IPS-11a (cell line): Measurements from ENCODE around the gene CADM2.

ENCODE experiments used
- H3K4me3 ChIP-seq: one replicate; pipeline ENCODE4 v1.5.1; 2013; ENCODE audit warnings: low read depth, low read length, control low read depth

Gene CADM2

DNA sequence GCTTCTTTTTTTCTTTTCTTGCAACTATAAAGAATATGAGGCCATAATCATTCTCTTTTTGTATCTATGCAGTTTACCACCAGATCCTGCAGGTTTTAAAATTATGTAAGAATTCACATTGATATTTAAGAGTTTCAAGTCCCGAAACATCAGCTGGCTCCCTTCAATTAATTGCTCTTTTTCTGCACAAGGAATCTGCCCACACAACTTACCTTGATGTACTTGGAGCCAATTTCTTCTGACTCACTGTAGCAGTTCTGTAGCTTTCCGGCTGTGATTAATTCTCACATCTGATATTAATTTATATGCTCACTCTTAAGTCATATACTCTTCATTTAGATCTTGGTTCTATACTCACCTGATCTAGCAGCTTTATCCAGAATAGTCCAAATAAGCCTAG is 781.8 kb downstream of the CADM2 start:
- no peak overlapping the region for H3K4me3 ChIP-seq

DNA sequence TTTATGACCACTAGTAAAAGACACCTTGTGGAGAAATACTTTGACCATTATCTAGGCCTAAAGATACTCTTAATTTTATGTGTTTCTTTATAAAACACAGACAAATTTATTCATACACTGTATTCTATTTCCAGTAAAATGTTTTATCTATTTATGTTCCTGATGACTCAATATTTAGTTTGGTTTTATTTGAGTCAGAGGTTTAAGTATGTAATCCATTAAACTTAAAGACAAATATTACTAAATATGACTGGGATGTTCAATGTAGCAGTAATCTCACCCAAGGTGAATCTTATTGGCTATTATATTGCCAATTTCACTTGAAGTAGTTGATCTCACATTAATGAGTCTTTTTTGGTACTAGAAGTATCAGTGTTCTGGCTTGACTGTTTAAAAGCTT is 799.7 kb downstream of the CADM2 start:
- H3K4me3 ChIP-seq, result no peak overlapping the region

DNA sequence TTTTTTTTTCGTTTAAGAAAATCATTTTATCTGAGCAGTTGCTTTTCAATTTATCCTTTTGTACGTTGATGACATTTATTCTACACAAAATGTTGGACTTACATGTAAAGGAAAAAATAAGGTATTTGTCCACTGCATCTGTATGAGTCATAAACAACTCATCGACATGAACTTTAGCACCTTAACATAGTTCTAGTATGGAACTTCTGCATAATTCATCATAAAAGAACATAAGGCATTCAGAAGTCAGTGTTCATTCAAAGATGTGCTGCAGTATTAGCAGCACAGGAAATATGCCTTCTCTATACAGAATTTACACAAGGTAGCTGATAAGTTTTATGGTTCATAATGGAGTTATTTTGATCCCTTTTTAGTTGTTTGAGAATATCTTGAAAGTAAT is 801.6 kb downstream of the CADM2 start:
- no peak overlapping the region for H3K4me3 ChIP-seq

DNA sequence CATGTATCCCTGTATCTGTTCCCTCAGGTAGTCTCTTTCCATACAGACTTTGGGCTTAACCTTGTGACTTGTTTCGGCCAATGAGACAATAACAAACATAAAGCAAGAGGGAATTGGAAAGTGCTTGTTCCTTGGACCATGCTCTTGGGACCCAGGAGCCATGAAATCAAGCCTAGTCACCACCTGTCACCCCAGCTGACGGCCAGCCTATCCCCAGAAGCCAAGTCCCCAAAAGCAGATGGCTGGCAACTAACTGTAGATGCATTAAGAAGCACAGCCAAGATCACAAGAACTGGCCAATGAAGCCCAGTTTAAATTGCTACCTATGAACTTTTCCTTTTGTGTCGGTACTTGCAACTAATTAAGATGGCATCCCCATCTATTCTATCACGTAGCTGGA is 822.0 kb downstream of the CADM2 start:
- H3K4me3 ChIP-seq, result no peak overlapping the region

DNA sequence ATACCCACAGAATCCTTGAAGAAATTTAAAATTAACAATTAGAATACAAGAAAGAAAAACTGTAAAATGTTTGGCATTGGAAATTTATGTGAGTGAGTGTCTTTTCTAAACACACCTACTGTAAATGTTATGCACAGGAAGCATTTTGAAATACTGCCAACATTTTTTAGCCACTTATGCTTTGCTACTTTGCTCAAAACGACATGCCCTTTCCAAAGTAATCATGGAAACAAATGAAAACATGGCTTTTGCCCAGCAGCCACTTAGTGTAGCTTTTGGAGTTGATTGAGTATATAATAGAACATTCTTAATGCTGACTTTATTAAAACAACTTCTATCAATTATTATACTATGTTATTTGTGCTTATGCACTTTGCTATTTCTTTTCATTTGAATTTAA is 823.0 kb downstream of the CADM2 start:
- no peak overlapping the region for H3K4me3 ChIP-seq

DNA sequence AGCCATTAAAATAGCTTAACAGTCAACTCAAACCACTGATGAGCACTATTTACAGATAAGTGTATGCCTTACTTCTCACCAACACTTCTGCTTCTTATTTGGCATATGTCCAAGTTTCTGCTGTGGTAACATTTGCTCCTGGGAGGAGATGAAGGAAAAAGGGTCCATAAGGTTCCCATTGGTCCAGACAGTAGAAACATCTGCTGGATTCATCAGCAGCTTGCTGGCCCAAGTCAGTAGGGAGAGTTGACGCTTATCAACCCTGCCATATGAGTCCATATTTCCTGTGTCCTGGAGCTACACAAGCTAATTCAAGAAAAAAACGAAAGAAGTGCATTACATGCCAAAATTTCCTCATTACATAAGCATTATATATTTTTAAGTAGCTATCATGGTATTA is 824.5 kb downstream of the CADM2 start:
- no peak overlapping the region for H3K4me3 ChIP-seq

DNA sequence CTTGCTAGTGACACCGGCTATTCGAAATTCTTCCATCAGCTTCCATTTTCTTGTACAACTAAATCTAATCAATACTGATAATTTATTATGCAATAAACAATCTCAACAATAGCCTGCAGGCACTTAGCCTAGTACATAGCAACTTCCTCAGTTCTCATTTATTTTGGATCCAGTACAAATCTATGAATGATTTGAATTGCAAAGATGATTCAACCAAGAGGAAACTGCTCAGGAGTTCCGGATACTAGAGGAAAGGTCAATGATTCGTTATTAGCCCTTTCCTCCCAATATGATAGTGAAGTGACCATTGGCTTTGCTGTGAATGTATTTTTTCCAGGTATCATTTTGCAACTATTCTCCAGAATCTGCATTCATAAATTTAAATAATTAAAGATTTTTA is 827.0 kb downstream of the CADM2 start:
- no peak overlapping the region for H3K4me3 ChIP-seq

DNA sequence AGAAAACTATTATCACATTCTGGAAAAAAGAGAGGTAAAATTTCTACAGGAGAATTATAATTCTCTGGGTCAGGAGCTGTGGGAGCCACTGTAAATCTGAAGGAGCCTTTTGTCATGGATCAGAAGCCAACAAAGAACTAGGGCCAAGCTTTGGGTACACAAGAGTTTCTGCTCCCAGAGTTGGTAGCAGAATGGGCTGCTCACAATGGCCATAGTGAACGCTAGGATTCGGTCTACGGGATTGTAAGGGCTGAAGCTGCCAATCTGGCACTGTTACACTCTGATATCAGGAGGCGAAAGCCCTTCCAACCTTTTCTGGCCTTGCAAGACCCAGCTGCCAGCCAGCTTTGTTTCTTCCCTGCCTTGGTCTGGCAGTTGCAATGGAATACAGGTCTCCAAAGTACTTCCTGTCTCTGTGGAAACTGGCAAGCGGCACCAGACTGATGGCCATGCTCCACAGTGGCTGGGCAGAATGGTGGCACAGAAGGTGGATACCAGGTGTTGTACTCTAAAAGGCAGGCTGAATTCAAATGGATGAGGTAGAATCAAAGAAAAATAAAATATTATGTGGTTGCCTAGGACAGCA is 831.7 kb downstream of the CADM2 start:
- no peak overlapping the region for H3K4me3 ChIP-seq

DNA sequence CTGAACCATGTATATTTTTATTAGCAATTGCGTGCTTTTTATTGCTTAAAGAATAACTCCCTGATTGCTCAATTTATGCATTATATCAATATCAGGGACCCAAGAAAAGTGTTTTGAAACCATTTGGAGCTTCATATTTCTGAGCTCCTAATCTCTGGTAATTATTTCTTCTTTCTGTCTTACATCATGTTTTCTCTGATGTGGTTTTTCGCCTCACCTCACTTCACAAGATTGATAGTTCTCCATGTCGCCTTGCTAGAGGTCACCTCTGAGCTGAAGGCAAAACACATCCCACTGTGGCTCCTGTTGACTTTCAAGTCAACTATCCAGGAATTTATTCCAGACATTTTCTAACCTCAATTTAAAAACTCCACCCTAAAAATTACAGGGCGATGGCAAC is 837.4 kb downstream of the CADM2 start:
- no peak overlapping the region for H3K4me3 ChIP-seq

DNA sequence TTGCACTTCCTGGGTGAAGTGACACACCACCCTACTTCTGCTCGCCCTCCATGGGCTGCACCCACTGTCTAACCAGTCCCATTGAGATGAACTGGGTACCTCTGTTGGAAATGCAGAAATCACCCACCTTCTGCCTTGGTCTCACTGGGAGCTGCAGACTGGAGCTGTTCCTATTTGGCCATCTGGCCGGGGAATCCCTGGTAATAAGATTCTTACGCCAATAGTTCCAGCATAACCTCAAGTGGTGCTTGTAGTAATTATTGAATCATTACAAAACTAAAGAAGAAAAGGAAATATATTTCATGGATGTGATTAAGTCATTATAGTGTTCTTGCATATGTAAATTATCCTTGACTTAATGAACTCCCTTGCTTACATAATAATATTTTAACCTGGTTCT is 841.9 kb downstream of the CADM2 start:
- no peak overlapping the region for H3K4me3 ChIP-seq

DNA sequence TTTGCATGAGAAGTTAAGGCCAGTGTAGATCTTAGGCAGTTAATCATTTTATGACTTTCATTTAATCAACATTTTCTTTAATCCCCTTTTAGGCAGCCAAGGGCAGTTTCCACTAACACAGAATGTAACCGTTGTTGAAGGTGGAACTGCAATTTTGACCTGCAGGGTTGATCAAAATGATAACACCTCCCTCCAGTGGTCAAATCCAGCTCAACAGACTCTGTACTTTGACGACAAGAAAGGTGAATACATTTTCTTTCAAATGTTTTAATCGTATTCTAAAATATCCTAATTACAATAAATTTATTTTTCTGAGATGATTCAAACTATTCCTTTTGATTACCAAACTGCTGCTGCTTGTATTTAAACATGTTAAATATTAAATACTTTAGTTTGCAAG is 843.2 kb downstream of the CADM2 start:
- H3K4me3 ChIP-seq, result no peak overlapping the region

DNA sequence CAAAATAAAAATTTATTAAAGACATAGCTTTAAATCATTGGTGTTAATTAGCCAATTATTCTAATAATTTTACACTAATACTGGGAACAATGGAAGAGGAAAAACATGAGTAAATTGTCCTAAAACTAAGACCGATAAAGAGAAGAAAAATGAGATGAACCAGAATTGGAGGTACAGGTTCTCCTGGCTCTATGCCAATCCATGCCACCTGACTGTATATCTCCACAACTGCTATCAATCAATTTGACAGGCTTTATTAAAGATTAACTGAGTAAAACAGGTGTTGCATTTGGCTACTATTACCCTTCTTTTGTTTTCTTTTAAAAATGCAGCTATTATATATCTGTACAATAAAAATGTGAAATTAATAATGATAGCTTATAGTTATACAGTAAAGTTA is 850.0 kb downstream of the CADM2 start:
- H3K4me3 ChIP-seq, result no peak overlapping the region

DNA sequence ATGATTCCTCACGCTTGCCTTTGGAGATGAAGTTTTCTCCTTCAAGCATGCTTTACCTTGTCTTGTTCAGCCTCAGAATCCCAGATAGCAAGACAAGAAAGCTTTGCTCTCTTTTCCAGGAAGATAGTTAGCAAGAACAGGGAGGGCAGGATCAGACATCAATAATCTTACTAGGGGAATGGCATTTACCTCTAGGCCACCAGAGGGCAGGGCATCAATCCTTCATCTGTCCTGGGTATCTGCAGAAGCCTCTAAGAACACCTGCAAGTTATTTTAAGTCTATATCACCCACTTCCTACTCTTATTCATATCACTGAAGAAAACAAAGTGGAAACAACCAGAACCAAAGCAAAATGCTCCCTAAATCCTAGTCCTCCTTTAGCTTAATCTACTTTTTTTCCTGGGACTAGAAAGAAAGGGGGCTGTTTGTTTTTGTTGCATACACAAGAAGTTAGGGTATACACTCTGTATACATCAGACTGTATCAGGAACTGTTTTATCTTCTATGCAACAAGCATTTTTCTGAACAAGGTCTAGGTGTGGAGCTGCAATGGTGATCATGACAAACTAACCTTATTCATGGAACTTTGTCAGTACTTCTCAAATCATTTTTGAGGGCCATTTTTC is 862.5 kb downstream of the CADM2 start:
- H3K4me3 ChIP-seq, result no peak overlapping the region

DNA sequence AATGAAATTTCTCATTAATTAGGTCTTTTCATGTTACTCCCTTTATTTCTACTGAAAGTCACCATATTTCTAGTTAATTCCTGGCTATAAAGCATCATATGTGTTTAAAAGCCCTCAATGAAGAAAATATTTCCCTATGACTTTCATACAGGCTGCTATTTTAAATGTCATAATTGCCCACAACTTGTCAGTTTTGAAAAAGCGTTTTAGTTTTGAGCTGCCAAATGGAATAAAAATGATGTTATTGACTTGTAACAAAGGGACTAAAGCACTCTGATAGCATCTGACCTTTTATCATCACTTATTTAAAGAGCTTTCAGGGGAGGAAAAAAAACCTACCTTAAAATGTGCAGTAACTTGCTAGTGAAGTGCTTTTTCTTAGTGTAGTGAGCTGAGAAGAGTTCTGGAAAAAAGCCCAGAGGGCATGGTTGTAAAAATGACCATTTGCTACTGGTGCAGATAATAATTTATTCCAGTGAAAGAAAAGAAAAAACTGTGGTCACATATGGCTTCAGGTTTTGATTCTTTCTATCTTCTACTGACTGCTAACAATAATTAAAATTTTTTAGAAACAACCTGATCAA is 877.2 kb downstream of the CADM2 start:
- H3K4me3 ChIP-seq, result no peak overlapping the region

DNA sequence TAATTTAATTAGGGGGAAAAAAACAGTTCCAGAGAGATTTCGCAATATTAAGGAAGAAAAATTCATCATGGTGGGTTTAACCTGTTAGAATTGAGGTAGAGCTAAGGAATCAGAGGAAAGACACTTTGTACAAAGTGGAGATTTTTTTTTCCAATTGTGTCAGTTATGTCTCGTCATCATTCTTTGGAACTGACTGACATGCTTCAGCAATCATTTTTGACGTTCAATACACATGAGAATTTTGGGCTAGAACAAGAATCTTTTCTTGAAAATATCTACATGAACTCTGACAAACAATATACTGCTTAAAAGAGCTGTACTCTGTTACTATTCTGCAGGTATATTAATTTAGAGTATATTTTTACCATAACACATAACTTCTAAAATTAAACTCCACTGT is 878.6 kb downstream of the CADM2 start:
- no peak overlapping the region for H3K4me3 ChIP-seq

DNA sequence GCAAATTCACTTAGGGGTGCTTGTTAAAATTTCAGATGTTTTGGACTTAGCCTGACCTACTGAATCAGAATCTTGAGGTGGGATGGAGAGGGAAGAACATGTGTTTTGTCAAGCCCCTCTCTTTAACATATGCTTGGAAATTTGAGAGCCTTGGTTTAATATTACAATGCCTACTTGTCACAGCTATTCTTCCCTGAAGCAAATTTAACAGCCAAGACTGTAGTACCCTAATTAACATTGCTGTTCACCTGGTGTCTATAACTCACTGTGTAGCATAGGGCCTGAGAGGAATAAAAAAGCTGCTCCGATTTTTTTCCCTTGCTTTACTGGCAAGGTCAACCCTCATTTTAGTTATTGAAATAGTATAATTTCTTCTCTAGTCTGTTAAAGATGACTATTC is 880.1 kb downstream of the CADM2 start:
- no peak overlapping the region for H3K4me3 ChIP-seq

DNA sequence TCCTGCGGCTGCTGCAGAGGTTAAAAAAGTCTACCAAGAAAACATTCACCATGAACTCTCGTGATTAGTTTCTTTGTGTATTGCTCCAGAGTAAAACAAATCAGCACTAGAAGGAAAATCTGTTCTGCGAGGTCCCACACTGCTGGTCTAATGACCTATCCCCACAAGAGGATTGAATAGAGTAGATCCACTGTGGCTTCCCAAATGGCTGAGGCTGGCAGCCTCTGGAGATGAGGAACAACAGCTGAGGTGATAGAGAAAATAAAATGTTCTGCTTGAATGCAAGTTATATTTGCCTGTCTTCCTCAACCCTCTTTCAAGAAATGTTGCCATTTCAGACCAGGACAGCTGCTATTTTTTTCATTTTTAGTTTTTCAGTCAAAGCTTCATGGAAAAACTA is 883.3 kb downstream of the CADM2 start:
- no peak overlapping the region for H3K4me3 ChIP-seq

DNA sequence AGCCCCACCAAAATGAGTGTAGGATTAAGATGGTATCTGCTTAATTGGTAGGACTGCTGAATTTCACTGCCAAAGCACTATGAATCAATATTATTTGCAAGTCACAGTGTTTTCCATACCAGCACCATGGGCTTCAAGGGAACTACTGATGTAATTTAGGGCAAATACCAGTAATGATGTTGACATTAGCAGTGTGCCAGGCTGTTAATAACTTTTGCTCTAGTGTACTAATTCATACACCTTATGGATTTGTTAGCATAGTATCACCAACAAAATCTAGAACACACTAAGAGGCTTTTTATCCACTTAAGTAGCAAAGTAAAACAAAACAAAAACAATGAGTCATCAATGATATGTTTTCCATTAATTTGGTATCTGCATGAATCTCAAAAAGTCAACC is 888.2 kb downstream of the CADM2 start:
- H3K4me3 ChIP-seq, result no peak overlapping the region

DNA sequence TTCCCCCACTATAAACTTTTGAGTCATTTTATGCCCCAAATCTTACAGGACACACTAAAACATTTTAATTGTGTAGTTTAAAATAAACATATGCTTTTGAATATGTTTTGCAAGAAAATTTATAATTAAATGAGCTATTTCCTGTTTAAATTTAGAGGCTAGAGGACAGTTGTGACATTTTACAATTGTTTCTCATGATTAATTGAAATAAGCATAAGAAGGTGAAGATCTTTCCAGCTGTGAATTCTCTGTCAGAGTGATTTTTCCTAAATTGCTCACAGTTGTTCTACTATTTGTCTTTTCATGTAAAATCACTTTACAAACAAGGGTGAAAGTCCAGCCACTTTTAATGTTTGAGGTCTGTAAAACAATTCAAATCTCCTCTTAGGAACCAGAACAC is 892.3 kb downstream of the CADM2 start:
- H3K4me3 ChIP-seq, result no peak overlapping the region

DNA sequence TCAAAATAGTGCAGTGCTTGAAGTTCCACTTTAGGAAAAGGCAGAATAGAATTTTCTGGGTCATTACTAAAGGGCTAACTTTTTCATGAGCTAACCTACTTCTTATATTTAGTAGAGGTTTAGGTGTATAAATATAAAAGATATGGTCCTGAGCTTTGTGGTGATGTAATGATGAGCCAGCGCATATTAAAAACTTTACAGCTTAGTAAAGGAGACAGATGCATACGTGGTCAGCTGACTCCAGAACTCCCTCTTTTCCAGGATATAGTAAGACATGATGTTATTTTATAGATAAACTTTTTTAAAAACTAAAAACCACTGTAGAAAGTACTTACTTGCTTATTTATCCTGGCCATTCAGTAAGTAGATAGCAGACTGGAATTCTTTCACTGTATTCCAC is 895.0 kb downstream of the CADM2 start:
- H3K4me3 ChIP-seq, result no peak overlapping the region

DNA sequence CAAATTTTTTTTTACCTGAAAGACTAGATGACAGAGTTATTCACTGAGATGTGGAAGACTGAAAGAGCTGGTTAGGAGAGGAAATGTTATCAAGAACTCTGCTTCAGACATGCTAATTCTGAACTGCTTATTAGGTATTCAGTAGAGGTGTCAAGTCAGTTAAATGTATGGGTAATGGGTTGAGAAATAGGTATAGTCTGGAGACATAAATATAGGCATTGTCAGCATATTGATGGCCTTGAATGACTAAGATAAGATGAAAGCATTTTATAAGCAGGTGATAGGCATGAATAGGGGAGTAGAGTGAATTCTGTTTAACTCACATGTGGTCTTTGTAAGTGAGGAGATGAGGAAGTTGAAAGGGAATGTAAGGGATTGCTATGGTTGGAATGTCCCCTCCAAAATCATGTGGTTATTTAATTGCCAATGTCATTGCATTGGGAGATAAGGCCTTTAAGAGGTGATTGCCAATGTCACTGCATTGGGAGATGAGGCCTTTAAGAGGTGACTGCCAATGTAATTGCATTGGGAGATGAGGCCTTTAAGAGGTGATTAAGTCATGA is 904.2 kb downstream of the CADM2 start:
- no peak overlapping the region for H3K4me3 ChIP-seq

DNA sequence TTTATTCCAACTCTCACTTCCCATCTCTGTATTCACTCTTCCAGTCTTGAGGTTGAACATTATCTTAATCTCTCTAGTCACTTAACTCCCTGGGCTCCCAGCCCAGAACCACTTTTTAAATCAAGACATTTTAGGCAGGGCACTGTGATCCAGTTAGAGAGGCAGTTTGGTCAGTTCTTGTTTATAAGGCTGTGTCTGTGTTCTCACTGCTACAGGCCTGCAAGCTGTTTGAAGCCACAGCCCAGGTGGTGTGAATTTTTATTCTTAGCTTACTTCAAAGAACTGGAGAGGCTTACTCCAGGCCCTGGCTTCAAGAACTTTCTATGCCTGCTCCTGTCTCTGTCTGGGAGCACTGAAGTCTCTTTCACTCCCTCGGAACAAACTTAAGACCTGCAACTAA is 906.1 kb downstream of the CADM2 start:
- H3K4me3 ChIP-seq, result no peak overlapping the region

DNA sequence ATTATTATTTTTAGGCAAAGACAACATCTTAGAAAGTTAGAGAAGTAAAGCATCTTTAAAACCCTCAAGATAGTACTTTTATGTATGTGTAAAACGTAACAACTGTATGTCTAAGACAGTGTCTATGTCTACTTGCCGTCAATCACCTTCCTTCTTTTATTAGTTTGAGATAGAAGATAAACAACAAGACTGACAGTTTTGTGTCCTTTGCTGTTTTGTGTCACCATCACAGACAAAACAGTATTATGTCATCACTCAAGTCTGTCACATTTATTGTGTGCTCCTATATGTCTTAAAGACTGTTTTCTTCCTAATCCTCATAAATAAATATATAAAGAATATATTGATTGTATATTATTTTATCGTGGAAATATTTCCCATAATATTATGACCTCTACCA is 908.3 kb downstream of the CADM2 start:
- H3K4me3 ChIP-seq, result no peak overlapping the region
